ENCODE results near the gene CCSER2. TPM values are rescaled to one million over a fixed set of nuclear protein-coding genes. Genes with fewer than 3 reads are reported as not detected.
"Not testable (repeated sequence)": the region's sequence is repeated elsewhere in the genome, so short reads cannot be mapped to it uniquely, and the experiment has no call there.

CCSER2 gene
- total RNA-seq, 6 experiments from 2014 or later = 18.2 to 28.8 (median 25.9) TPM

GRCh38 chr10:84407388-84408049 is 79.1 kb downstream of the CCSER2 start:
- DNase-seq = no peak
- no peaks in the 10 kb centered on the region for H3K9me3 ChIP-seq
- no peaks in the 10 kb centered on the region for H3K27me3 ChIP-seq
- H3K27ac ChIP-seq = no peak overlapping the region
- H3K4me1 ChIP-seq = no peaks in the 10 kb centered on the region
- intact Hi-C loops (cut with DNase I) = no loop called here
- H3K36me3 ChIP-seq = no peaks in the 10 kb centered on the region
- TF ChIP-seq CTCF (IDR thresholded peaks at IDR 0.05) (no peak), POLR2A (IDR thresholded peaks at IDR 0.05) (no peak)
- WGBS (ENCODE audit: insufficient coverage, low coverage, low lambda C conversion rate, missing lambda C conversion rate) = 94% methylated on average over 2 of the region's 2 CpGs
- no peak overlapping the region for H3K4me3 ChIP-seq
- ATAC-seq = no peak

- DNase-seq = no peak
- no peak for ATAC-seq
- intact Hi-C loops (cut with DNase I) = no loop called here
- no peak for TF ChIP-seq CTCF (IDR thresholded peaks at IDR 0.05)
- TF ChIP-seq POLR2A (IDR thresholded peaks at IDR 0.05) = no peak
- WGBS (ENCODE audit: insufficient coverage, low coverage, low lambda C conversion rate, missing lambda C conversion rate) = 95% methylated on average over 2 of the region's 2 CpGs
- H3K27ac ChIP-seq = no peak overlapping the region
- H3K4me1 ChIP-seq = peaks cover 0 to 6% (median 0%) of the 10 kb centered on the region in 4 donors
- no peak overlapping the region for H3K4me3 ChIP-seq
- H3K27me3 ChIP-seq = no peaks in the 10 kb centered on the region
- H3K36me3 ChIP-seq = no peaks in the 10 kb centered on the region
- no peaks in the 10 kb centered on the region for H3K9me3 ChIP-seq
These were observed 84.1 kb downstream of the CCSER2 start for GRCh38 chr10:84412482-84412881.

GRCh38 chr10:84414110-84414509 is 85.7 kb downstream of the CCSER2 start:
- H3K27ac ChIP-seq; intact Hi-C loops (cut with DNase I); H3K36me3 ChIP-seq; ATAC-seq; DNase-seq; H3K4me3 ChIP-seq; H3K4me1 ChIP-seq; H3K9me3 ChIP-seq; H3K27me3 ChIP-seq: not testable (repeated sequence)
- 94% methylated on average over 2 of the region's 2 CpGs for WGBS (ENCODE audit: insufficient coverage, low coverage, low lambda C conversion rate, missing lambda C conversion rate)

DNA sequence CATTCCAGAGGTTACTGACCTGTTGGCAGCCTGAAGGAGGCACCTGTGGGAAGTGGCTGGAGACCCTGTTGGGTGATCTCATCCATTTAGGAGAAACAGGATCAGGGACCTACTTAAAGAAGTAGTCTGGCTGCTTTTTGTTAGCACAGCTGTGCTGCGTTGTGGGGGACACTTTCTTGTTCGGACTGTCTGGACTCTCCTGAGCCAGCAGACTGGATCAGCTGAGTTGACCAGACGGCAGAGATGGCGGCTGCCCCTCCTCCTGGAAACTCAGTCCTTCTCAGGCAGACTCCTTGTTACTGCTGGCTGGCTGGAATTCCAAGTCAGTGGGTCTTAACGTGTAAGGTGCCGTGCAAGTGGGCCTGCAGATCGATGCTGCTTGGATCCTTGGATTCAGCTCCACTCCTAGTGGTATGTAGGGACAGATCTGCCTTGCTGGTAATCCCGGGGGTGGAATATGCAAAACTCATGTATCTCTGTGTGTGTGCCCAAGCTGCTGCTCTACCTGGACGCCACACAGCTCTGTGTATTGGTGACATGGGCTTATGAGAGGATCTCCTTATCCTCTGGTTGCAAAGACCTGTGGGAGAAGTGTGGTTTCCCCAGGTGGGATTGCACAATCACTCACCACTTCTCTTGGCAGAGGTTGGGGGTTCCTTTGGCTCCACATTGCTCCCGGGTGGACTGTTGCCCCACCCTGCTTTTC is 87.3 kb downstream of the CCSER2 start:
- Histone ChIP-seq H3K4me1 (peaks cover 0 to 6% (median 0%) of the 10 kb centered on the region in 4 donors), H3K4me3 (no peak overlapping the region), H3K36me3 (no peaks in the 10 kb centered on the region), H3K9me3 (no peaks in the 10 kb centered on the region), H3K27ac (no peak overlapping the region), H3K27me3 (no peaks in the 10 kb centered on the region)
- ATAC-seq = peak; percentile 93 to 99 (median 96)
- intact Hi-C loops (cut with DNase I) = loop anchor here in 1 of 2 donors (5.0 kb wide), 1 partner anchor 43 kb away; no protein-coding TSS in a partner anchor
- TF ChIP-seq POLR2A (IDR thresholded peaks at IDR 0.05) = no peak
- TF ChIP-seq CTCF (IDR thresholded peaks at IDR 0.05) = no peak
- peak; percentile 31 to 74 (median 66) for DNase-seq
- 0% methylated on average over 1 of the region's 10 CpGs for WGBS (ENCODE audit: insufficient coverage, low coverage, low lambda C conversion rate, missing lambda C conversion rate)

DNA sequence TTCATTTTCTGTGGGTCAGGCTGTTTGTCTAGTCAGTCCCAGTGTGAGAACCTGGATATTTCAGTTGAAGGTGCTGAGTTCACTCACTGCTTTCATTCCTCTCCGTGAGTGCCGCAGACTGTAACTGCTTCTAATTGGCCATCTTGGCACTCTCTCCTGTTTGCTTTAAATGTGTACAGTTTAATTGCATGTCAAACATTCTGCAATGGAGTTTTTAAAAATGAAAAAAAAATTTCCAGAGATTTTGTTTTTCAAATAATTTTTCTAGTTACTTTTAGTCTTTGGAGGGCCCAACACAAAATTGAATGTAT is 87.8 kb downstream of the CCSER2 start:
- Histone ChIP-seq H3K4me3 (no peak overlapping the region), H3K36me3 (no peaks in the 10 kb centered on the region), H3K27ac (no peak overlapping the region), H3K4me1 (peaks cover 0 to 6% (median 0%) of the 10 kb centered on the region in 4 donors), H3K9me3 (no peaks in the 10 kb centered on the region), H3K27me3 (no peaks in the 10 kb centered on the region)
- TF ChIP-seq CTCF (IDR thresholded peaks at IDR 0.05) = no peak
- TF ChIP-seq POLR2A (IDR thresholded peaks at IDR 0.05) = no peak
- ATAC-seq (no peak), DNase-seq (no peak)
- 38% methylated on average over 2 of the region's 2 CpGs for whole genome bisulfite sequencing (ENCODE audit: insufficient coverage, low coverage, low lambda C conversion rate, missing lambda C conversion rate)
- intact Hi-C loops (cut with DNase I) = loop anchor here in 1 of 2 donors (5.0 kb wide), 1 partner anchor 44 kb away; no protein-coding TSS in a partner anchor

All from right lobe of liver (tissue), 6 donors.